Coronary artery (tissue), 2 donors: ENCODE measurements around the gene CTNND1.

Source experiments
- DNase-seq: peaks from one replicate; pipeline ENCODE4 v3.0.0-alpha.2; 2017; ENCODE audit warnings: low spot score
- H3K27ac ChIP-seq, 2 donors: fragments of 200-600 bp; sonication (generic); one replicate each; pipeline ENCODE4 v1.5.1; 2016 to 2019
- H3K4me3 ChIP-seq: fragments of 200-600 bp; sonication (generic); 2 replicates; pipeline ENCODE4 v1.5.1; 2016; ENCODE audit warnings: mild to moderate bottlenecking, moderate library complexity
- CTCF ChIP-seq: fragments of 200-600 bp; sonication (generic); IDR thresholded peaks from one replicate; pipeline ENCODE4 v1.5.1; 2019; ENCODE audit warnings: antibody characterized with exemption

Gene CTNND1

GRCh38 chr11:57868491-57868890 lies 106.9 kb downstream of the CTNND1 start:
- no peak for TF ChIP-seq CTCF
- DNase-seq, result no peak
- Histone ChIP-seq H3K4me3 (no peak overlapping the region), H3K27ac (no peak overlapping the region)
